Left ventricle myocardium superior (tissue), 1 donor: ENCODE data around the gene TGFB1. TPM values are rescaled to one million over a fixed set of nuclear protein-coding genes. Genes with fewer than 3 reads are reported as not detected.
"Not testable (repeated sequence)": the region's sequence is repeated elsewhere in the genome, so short reads cannot be mapped to it uniquely, and the experiment has no call there.

Experiments
- ATAC-seq: fragments of 200-7000 bp; cut with Tn5 transposase; one replicate; pipeline ENCODE4 v1.9.1; 2020; ENCODE audit warnings: mild to moderate bottlenecking, moderate library complexity
- DNase-seq: peaks from one replicate; pipeline ENCODE4 v3.0.0-alpha.2; 2020
- intact Hi-C: fragments of 100-400 bp; cut with micrococcal nuclease; formaldehyde crosslinking; loops from one replicate; pipeline ENCODE4 v1.11.0; 2022
- total RNA-seq: library from RNA; stranded (reverse); fragmentation: NEBNext Ultra II Directional; extraction: Animal tissue kit (Norgen Biotek cat#: 25700); gene quantifications from one replicate; pipeline ENCODE4 v1.2.1, GENCODE V29; 2021
- donor health status: DM: no; HTN: yes; CAD: no; lungs with severe emphysema.

Gene TGFB1
- total RNA-seq, 1 donor from 2014 or later = 13.2 TPM

- DNase-seq (peak; percentile 81), ATAC-seq (peak; percentile 64)
- intact Hi-C loops = no loop called here
Observed at GRCh38 chr19:41351339-41352245, 2.1 kb downstream of the TGFB1 start.

DNA sequence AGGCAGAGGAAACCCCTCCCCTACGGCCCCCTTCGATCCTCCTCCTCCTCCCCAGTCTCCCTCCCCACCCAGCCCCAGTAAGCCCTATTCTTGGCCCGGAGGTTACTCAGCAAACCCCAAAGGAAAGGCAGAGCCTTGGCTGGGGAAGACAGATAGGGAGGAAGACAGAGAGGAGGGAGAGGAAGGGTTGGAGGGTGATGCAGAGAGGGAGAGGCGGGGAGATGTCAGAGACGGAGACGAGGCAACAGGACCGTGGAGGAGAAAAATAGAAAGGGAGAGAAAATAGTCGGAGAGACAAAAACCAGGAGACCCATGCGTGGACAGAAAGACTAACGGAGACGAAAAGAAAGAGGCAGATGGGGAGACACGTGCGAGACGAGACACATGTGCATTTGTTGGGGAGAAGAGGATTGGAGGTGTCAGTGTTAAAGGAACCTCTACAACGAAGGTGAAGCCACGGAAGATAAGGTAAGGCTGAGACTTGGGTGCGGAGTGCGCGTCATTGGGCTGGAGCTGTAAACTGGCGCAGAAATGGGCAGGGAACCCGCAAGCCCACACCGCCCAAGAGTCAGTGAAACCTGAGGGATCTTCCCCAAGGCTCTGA lies 2.9 kb downstream of the TGFB1 start:
- DNase-seq (no peak), ATAC-seq (peak; percentile 9)
- intact Hi-C loops = no loop called here

DNA sequence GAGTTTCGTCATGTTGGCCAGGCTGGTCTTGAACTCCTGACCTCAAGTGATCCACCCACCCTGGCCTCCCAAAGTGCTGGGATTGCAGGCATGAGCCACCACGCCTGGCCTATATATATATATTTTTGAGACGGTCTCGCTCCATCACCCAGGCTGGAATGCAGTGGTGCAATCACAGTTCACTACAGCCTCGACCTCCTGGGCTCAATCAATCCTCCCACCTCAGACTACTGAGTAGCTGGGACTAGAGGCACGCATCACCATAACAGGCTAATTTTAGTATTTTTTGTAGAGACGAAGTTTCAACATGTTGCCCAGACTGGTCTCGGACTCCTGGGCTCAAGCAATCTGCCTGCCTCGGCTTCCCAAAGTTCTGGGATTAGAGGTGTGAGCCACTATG lies 6.8 kb downstream of the TGFB1 start:
- ATAC-seq, intact Hi-C loops, DNase-seq: not testable (repeated sequence)

- no peak for DNase-seq
- intact Hi-C loops = no loop called here
Observed at GRCh38 chr19:41344162-41344561, 9.6 kb downstream of the TGFB1 start.

DNA sequence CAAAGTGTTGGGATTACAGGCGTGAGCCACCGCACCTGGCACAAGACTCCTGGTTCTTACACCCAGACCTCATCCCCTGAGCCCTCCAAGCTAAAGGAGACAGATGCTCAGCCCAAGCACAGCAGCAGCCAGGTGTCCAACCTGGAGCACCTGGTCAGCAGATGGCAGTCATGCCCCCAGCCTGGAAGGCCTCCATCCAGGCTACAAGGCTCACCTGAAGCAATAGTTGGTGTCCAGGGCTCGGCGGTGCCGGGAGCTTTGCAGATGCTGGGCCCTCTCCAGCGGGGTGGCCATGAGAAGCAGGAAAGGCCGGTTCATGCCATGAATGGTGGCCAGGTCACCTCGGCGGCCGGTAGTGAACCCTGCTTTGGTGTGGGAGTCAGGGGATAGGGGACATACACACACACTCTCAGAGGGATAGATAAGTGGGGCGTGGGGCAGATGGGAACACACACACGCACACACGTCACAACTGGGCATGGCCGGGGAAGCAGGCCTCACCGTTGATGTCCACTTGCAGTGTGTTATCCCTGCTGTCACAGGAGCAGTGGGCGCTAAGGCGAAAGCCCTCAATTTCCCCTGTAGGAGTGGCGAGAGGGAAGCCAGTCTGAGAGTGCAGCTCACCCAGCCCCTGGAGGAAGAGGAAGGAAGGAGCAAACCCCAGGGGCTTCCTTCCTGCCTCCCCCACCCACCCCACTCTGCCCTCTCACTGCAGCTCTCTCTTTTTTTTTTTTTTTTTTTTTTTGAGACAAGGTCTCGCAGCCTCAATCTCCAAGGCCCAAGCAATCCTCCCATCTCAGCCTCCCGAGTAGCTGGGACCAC lies 11.8 kb downstream of the TGFB1 start:
- no peak for DNase-seq
- peak; percentile 55 for ATAC-seq
- intact Hi-C loops = no loop called here

More at GRCh38 chr19:41344162-41344561, 9.6 kb downstream of the TGFB1 start:
- no peak for ATAC-seq

DNA sequence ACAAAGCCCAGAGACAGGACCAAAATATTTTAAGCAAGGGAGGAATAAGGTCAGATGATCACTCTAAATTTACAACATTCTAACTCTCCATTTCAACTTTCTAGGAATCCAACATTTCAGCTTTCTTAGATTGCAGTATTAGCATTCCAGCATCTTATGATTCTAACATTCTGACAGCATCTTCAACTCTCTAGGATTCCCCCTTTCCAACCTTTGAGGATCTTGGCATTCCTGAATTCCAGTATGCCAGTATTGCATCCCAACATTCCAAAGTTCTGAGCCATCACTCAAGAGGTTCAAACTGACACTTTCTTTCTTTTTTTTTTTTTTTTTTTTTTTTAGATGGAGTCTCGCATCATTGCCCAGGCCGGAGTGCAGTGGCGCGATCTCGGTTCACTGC lies 13.8 kb downstream of the TGFB1 start:
- intact Hi-C loops = no loop called here
- ATAC-seq (no peak), DNase-seq (no peak)

DNA sequence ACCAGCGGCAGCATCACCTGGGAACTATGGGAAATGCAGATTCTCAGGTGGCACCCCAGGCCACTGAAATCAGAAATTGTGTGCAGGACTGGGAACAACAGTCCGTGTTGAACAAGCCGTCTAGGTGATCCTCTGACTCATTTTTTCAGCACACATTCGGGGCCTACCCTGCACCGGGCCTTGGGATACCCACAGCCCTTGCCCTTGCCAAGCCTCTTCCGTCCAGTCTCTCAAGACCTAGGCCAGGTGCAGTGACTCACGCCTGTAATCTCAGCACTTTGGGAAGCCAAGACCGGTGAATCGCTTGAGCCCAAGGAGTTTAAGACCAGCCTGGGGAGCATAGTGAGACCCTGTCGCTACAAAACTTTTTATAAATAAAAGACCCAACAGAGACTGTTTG lies 18.3 kb downstream of the TGFB1 start:
- no peak for ATAC-seq
- DNase-seq = no peak
- intact Hi-C loops = no loop called here

- intact Hi-C loops = no loop called here
- ATAC-seq (peak; percentile 27), DNase-seq (no peak)
Observed at GRCh38 chr19:41334793-41335192, 18.9 kb downstream of the TGFB1 start.

GRCh38 chr19:41332468-41332867 lies 21.3 kb downstream of the TGFB1 start:
- no peak for DNase-seq
- no peak for ATAC-seq
- intact Hi-C loops = no loop called here

GRCh38 chr19:41332000-41332399 lies 21.7 kb downstream of the TGFB1 start:
- DNase-seq = no peak
- intact Hi-C loops = no loop called here
- no peak for ATAC-seq

DNA sequence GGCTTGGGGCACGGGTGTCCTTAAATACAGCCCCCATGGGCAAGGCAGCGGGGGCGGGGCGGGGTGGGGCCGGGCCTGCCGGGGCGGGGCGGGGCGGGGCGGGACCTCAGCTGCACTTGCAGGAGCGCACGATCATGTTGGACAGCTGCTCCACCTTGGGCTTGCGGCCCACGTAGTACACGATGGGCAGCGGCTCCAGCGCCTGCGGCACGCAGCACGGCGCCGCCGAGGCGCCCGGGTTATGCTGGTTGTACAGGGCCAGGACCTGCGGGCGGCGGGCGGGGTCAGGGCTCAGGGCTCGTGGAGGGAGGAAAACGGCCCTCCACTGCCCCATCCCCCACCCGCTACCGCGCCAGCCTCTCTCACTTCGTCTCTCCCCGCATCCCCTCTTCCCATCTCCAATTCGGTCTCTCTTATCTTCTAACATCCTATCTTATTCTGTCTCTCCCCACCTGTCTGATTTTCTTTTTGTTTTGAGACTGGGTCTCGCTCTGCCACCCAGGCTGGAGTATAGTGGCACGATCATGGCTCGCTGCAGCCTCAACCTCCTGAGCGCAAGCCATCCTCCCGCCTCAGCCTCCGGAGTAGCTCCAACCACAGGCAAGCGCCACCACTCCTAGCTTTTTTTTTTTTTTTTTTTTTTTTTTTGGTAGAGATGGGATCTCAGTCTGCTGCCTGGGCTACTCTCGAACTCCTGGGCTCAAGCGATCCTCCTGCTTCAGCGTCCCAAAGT lies 22.6 kb downstream of the TGFB1 start:
- ATAC-seq = no peak

GRCh38 chr19:41330481-41330880 lies 23.2 kb downstream of the TGFB1 start:
- DNase-seq (no peak), ATAC-seq (no peak)
- intact Hi-C loops = no loop called here

More for the DNA sequence above, 22.6 kb downstream of the TGFB1 start:
- intact Hi-C loops = no loop called here
- DNase-seq = peak; percentile 31

GRCh38 chr19:41328842-41329225 lies 24.9 kb downstream of the TGFB1 start:
- DNase-seq = peak; percentile 43
- ATAC-seq = no peak
- intact Hi-C loops = no loop called here

DNA sequence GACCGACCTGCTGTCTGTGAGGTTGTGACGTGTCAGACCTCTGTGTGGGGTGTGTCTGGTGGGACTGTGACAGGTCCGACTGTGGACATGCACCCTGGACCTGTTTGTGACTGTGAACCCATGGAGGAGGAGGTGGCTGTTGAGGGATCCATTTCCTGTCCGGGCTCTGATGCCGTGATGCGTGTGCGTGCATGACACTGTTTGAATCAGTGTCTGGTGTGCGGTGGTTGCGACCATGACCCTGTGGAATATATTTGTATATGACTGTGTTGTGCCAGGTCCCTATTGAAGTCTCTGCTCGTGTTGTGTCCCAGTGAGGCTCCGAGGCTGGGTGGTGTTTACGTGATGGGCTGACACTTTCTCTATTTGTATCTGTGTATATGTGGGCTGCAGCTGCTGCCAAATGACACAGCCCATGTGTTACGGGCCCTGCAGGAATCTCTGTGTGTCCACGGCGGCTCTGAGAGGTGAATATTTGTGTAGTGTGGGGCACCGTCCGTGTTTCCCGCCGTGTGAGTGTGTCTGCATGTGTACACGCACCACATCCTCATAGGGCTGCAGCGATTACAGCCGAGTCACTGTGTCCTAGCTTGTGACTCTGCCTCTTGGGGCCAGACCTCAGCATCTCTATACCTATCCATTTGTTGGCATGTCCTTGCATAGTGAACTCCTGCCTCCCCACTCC lies 25.4 kb downstream of the TGFB1 start:
- ATAC-seq = no peak
- no peak for DNase-seq
- intact Hi-C loops = no loop called here

DNA sequence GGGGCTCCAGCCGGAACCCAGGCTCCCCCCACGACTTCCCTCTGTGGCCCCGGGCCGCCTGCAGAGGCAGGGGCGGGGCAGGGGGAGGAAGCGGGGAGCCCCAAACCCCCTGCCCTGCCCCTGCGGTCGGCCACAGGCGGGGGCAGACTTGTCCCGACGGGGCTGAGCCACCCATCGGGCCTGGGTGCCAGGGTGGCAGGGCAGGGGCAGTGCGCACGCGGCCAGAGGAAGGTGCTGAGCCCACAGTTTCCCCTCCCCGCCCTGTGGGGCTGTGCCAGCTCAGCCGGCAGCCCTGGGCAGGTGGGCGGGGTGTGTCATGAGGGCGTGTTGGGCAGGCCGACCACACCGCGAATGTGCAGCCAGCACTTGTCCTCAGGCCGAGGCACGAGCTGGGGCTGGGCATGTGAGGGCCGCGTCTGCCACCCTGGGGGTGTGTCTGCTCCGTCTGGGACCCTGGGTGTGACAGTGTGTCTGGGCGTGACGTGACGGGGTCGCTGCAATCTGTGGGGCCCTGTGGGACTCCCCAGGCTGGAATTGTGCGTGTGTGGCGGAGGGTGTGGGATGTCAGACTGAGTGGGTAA lies 26.1 kb downstream of the TGFB1 start:
- intact Hi-C loops = no loop called here
- ATAC-seq = peak; percentile 35
- peak; percentile 83 for DNase-seq

- ATAC-seq = no peak
- intact Hi-C loops = no loop called here
- DNase-seq = no peak
Observed at GRCh38 chr19:41327076-41327575, 26.6 kb downstream of the TGFB1 start.

DNA sequence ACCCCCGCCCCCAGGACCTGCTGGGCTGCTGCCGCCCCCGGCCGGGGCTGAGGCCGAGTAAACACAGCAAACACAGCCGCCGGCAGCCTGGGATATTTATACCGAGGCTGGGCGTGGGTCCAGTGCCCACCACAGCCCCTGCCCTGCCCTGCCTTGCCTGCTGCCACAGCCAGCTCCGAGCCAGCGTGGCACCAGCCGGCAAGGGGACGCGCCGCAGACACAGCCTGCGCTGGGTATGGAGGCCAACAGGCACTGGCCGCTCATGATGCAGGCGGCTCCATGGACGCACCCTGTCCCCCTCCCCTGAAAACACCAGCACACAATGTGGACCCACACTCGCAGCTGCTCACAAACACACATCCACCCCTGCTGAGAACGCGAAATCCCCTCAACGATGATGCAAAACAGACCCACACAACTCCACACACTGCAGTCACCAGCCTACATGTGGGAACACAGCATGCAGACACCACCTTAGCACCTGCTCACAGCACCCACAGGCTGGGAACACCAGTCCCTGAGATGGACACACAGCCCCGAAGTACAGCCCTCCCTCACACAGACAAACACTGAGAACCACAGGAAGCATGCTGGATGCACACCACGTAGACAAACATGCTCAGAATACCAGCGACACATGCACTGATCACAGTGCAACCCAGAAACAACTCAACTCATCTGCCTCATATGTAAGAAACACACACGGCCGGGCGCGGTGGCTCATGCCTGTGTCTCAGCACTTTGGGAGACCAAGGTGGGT lies 27.6 kb downstream of the TGFB1 start:
- intact Hi-C loops = no loop called here
- ATAC-seq (peak; percentile 30), DNase-seq (peak; percentile 71)

GRCh38 chr19:41325640-41325946 lies 28.1 kb downstream of the TGFB1 start:
- intact Hi-C loops = no loop called here
- DNase-seq = no peak
- no peak for ATAC-seq
